K562 (cell line): ENCODE measurements around the gene BICC1.

Source experiments
- CBX3 ChIP-seq, 2 experiments: IDR thresholded peaks; 1 replicate in 1 of 2; 2 replicates in 1 of 2; pipeline ENCODE4 v1.6.1; 2012; ENCODE audit warnings: inconsistent platforms in 2 of 2, low read length in 2 of 2, borderline replicate concordance in 1 of 2, control low read depth in 1 of 2
- ZNF384 ChIP-seq: IDR thresholded peaks from 2 replicates; pipeline ENCODE4 v1.6.1; 2012; ENCODE audit warnings: low read depth, low read length, improper control_type of control experiment

GRCh38 chr10:58857251-58857805 lies 344.7 kb downstream of the BICC1 start:
- TF ChIP-seq ZNF384 = no peak
- no peak for TF ChIP-seq CBX3 (IDR thresholded peaks at IDR 0.05; ENCODE audit: borderline replicate concordance in 1 of 2, low read length in 2 of 2)
